GM12878 (cell line): ENCODE measurements around the gene RAB4B. TPM values are rescaled to one million over a fixed set of nuclear protein-coding genes. Genes with fewer than 3 reads are reported as not detected.
"Not testable (repeated sequence)": the region's sequence is repeated elsewhere in the genome, so short reads cannot be mapped to it uniquely, and the experiment has no call there.

Experiments used
- ATAC-seq: fragments of 200-7000 bp; cut with Tn5 transposase; 3 replicates; pipeline ENCODE4 v1.9.1; 2020; ENCODE audit warnings: mild to moderate bottlenecking, moderate library complexity
- BruUV-seq: library from RNA; stranded (reverse); fragments of 400-500 nt; replicated peaks from 2 replicates; lab custom pipeline; 2021; lab: Mats Ljungman, UMichigan
- CTCF ChIA-PET: fragments of 300-600 bp; sonication (Branson Sonifier 250); formaldehyde crosslinking; extraction: SDS; loops from one replicate; lab custom pipeline; 2021; ENCODE audit warnings: inconsistent platforms; lab: Yijun Ruan, JAX
- POLR2A ChIA-PET: fragments of 350-600 bp; formaldehyde crosslinking; extraction: SDS; loops from one replicate; lab custom pipeline; 2021; ENCODE audit warnings: inconsistent platforms; lab: Charles Lee
- RAD21 ChIA-PET: fragments of 300-600 bp; sonication (Branson Sonifier 250); formaldehyde crosslinking; loops from one replicate; lab custom pipeline; 2023; ENCODE audit warnings: antibody characterized with exemption; ENCODE audit not compliant: unreplicated experiment; lab: Charles Lee
- SMC1A ChIA-PET: fragments of 300-600 bp; sonication (Branson Sonifier 250); formaldehyde crosslinking; loops from one replicate; lab custom pipeline; 2023; ENCODE audit not compliant: unreplicated experiment, uncharacterized antibody; lab: Charles Lee
- DNase-seq: peaks from one replicate; pipeline ENCODE4 v3.0.0-alpha.2; 2011; ENCODE audit warnings: low read depth, low spot score
- FAIRE-seq: peaks from 3 replicates; lab custom pipeline; 2011; peaks lifted over from hg19 to GRCh38; lab: Jason Lieb, UNC
- H2AFZ ChIP-seq: 2 replicates; pipeline ENCODE4 v1.6.0; 2011; ENCODE audit warnings: low read depth, low read length, control low read depth; ENCODE audit not compliant: control insufficient read depth
- H3K27ac ChIP-seq: 2 replicates; pipeline ENCODE4 v1.5.1; 2011; ENCODE audit warnings: control low read depth; ENCODE audit not compliant: control insufficient read depth, insufficient read depth
- H3K27me3 ChIP-seq, 2 experiments: replicated peaks in 1 of 2; 2 replicates each; pipeline versions ENCODE4 v1.6.0 to v1.6.1; 2011; ENCODE audit warnings: low read length in 1 of 2; ENCODE audit not compliant: control insufficient read depth in 2 of 2, insufficient read depth in 2 of 2
- H3K36me3 ChIP-seq, 2 experiments: 2 replicates each; pipeline ENCODE4 v1.5.1; 2011; ENCODE audit warnings: low read length in 1 of 2; ENCODE audit not compliant: control insufficient read depth in 2 of 2, insufficient read depth in 2 of 2
- H3K4me1 ChIP-seq: 2 replicates; pipeline ENCODE4 v1.6.1; 2011; ENCODE audit warnings: mild to moderate bottlenecking, low read length, moderate library complexity, mixed read lengths; ENCODE audit not compliant: control insufficient read depth, insufficient read depth
- H3K4me2 ChIP-seq: 2 replicates; pipeline ENCODE4 v1.6.0; 2011; ENCODE audit warnings: control low read depth; ENCODE audit not compliant: control insufficient read depth, insufficient read depth
- H3K4me3 ChIP-seq: fragments of 200-600 bp; sonication (generic); 2 replicates; pipeline ENCODE4 v1.5.1; 2016
- H3K79me2 ChIP-seq: 2 replicates; pipeline ENCODE4 v1.6.0; 2011; ENCODE audit warnings: low read length; ENCODE audit not compliant: control insufficient read depth, insufficient read depth
- H3K9ac ChIP-seq: 2 replicates; pipeline ENCODE4 v1.8.0; 2011; ENCODE audit warnings: low read length, control low read depth, mixed read lengths; ENCODE audit not compliant: control insufficient read depth, insufficient read depth
- H3K9me3 ChIP-seq: replicated peaks from 3 replicates; pipeline ENCODE4 v1.5.1; 2011; ENCODE audit warnings: mild to moderate bottlenecking, low read length; ENCODE audit not compliant: control insufficient read depth, insufficient read depth
- H4K20me1 ChIP-seq: 2 replicates; pipeline ENCODE4 v1.6.0; 2011; ENCODE audit not compliant: control insufficient read depth, insufficient read depth
- FOXM1 ChIP-seq: IDR thresholded peaks from 2 replicates; pipeline ENCODE4 v1.6.1; 2012; ENCODE audit warnings: low read depth, mild to moderate bottlenecking, inconsistent platforms, low read length, moderate library complexity
- RAD21 ChIP-seq: IDR thresholded peaks from 2 replicates; pipeline ENCODE4 v1.6.1; 2011; ENCODE audit warnings: mild to moderate bottlenecking, low read depth, low read length, moderate library complexity; ENCODE audit not compliant: insufficient read depth
- RUNX3 ChIP-seq: IDR thresholded peaks from 2 replicates; pipeline ENCODE4 v1.6.1; 2012; ENCODE audit warnings: low read length, inconsistent platforms
- SMC3 ChIP-seq: IDR thresholded peaks from 2 replicates; pipeline ENCODE4 v1.6.1; 2011; ENCODE audit warnings: low read length, improper control_type of control experiment, borderline replicate concordance
- WGBS: methylation state at CpG from one replicate; pipeline ENCODE4 v1.1.6; 2016; ENCODE audit warnings: low lambda C conversion rate; ENCODE audit not compliant: insufficient replicate concordance, insufficient coverage; ENCODE audit errors: missing lambda C conversion rate; 5-methylcytosine and 5-hydroxymethylcytosine counted together
- in situ Hi-C: fragments of 300-500 bp; cut with MboI; formaldehyde crosslinking; loops from 9 replicates; pipeline ENCODE4 v1.14.3; 2018; ENCODE audit warnings: mixed read lengths
- intact Hi-C: fragments of 100-400 bp; cut with micrococcal nuclease; formaldehyde crosslinking; loops from one replicate; pipeline ENCODE4 v1.14.2; 2022; ENCODE audit not compliant: unreplicated experiment
- polyA plus RNA-seq, 11 experiments: library from polyadenylated mRNA; depleted of rRNA in 4 of 11; unstranded in 6 of 11; stranded (reverse) in 5 of 11; fragments of >200 nt; fragmentation: Nextera tagmentation in 4 of 11; fragmentation: Illumina TruSeq in 1 of 11; extraction: Ambion mirVana in 4 of 11; extraction: Trizol in 1 of 11; gene quantifications; 1 replicate in 1 of 11; 2 replicates in 10 of 11; pipeline versions ENCODE4 v1.2.1 to v1.2.3, GENCODE V29; 2011 to 2016; ENCODE audit warnings: inconsistent platforms in 2 of 11, missing spikeins in 2 of 11, low read depth in 1 of 11
- total RNA-seq, 4 experiments: library from RNA; depleted of rRNA in 3 of 4; stranded (reverse); fragments of >200 nt in 3 of 4; fragmentation: Illumina TruSeq in 1 of 4; extraction: Trizol in 1 of 4; gene quantifications; 2 replicates each; pipeline versions ENCODE4 v1.2.1 to v1.2.3, GENCODE V29; 2013 to 2021
- TF ChIP-seq, protein P1 (sequence below), 3 experiments: IDR thresholded peaks in 2 of 3; conservative IDR thresholded peaks in 1 of 3; 2 replicates each; pipeline ENCODE4 v1.5.1; 2011; ENCODE audit warnings: low read depth in 3 of 3, low read length in 3 of 3, mild to moderate bottlenecking in 3 of 3, control low read depth in 2 of 3, moderate library complexity in 2 of 3, inconsistent platforms in 1 of 3, mixed read lengths in 1 of 3; ENCODE audit not compliant: control insufficient read depth in 2 of 3, insufficient read depth in 1 of 3; ENCODE audit errors: extremely low read depth in 1 of 3

RAB4B gene
- total and polyA plus RNA-seq, 10 of the 15 experiments (the other 5 are each of a cell fraction or from before 2014, with no cell fraction given) = 0.60 to 51.5 (median 27.7) TPM

DNA sequence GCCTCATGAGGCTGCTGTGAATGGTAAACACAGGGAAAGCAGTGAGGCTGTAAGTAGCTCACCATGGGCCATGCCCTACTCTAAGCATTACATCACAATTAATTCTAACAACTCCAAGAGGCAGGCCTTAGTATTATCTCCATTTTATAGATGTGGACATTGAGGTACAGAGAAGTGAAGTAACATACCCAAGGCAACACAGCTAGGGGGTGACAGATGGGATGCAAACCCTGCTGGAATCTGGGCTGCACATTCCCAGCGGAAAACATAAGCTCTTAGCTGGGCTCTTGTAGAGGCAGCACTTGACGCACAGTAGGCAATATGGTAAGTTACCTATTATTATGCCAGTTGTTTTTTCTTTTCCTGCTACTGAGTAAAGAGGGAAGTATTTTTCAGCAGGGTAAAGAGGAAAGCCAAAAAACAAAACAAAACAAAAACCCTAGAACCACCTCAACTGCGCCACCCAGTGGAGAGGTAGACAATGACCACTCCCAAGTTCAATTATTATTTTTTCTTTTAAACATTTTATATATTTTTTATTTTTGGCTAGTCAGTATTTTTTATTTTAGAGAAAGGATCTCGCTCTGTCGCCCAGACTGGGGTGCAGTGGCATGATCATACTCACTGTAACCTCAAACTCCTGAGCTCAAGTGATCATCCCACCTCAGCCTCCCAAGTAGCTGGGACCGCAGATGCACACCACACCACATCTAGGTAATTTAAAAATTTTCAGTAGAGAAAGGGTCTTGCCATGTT, 41.6 kb downstream of the RAB4B start:
- not testable (repeated sequence) for H3K79me2 ChIP-seq, H3K9ac ChIP-seq, H3K4me3 ChIP-seq, H3K4me2 ChIP-seq, H4K20me1 ChIP-seq, H3K27me3 ChIP-seq, H2AFZ ChIP-seq, H3K36me3 ChIP-seq, FAIRE-seq, DNase-seq, BruUV-seq, H3K9me3 ChIP-seq, H3K27ac ChIP-seq
- POLR2A ChIA-PET = interaction anchor here (1.0 to 2.9 kb wide), 2 partner anchors 41 to 67 kb away, joined by 4 to 11 read pairs; partner anchors contain the start of gene RAB4B
- TF ChIP-seq RUNX3 (peak; percentile 23; the same call in 1 of the 2 replicates), SMC3 (peak; percentile 73), RAD21 (peak; percentile 69), FOXM1 (0 out of 2 replicates have a peak, but pooled peaks have one; percentile 24)
- TF ChIP-seq, protein P1, sequence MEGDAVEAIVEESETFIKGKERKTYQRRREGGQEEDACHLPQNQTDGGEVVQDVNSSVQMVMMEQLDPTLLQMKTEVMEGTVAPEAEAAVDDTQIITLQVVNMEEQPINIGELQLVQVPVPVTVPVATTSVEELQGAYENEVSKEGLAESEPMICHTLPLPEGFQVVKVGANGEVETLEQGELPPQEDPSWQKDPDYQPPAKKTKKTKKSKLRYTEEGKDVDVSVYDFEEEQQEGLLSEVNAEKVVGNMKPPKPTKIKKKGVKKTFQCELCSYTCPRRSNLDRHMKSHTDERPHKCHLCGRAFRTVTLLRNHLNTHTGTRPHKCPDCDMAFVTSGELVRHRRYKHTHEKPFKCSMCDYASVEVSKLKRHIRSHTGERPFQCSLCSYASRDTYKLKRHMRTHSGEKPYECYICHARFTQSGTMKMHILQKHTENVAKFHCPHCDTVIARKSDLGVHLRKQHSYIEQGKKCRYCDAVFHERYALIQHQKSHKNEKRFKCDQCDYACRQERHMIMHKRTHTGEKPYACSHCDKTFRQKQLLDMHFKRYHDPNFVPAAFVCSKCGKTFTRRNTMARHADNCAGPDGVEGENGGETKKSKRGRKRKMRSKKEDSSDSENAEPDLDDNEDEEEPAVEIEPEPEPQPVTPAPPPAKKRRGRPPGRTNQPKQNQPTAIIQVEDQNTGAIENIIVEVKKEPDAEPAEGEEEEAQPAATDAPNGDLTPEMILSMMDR (IDR thresholded peaks at IDR 0.05 in 2 of 3, conservative IDR thresholded peaks at IDR 0.05 in 1 of 3; ENCODE audit: control insufficient read depth in 2 of 3, extremely low read depth in 1 of 3, insufficient read depth in 1 of 3, low read depth in 3 of 3, low read length in 3 of 3) = peak; percentile 55 to 70 (median 58); a peak in 5 of 6 replicates
- CTCF ChIA-PET = interaction anchor here (0.6 to 3.5 kb wide), 33 partner anchors 12 to 270 kb away, joined by 3 to 76 read pairs (median 4); partner anchors contain the start of genes ACTMAP, EGLN2, NUMBL and RAB4B
- in situ Hi-C loops (loop anchor here (5.0 kb wide), 1 partner anchor 162 kb away; no protein-coding TSS in a partner anchor), intact Hi-C loops (loop anchor here (1.0 kb wide), 1 partner anchor 157 kb away; no protein-coding TSS in a partner anchor)
- RAD21 ChIA-PET = interaction anchor here (0.5 to 2.8 kb wide), 14 partner anchors 13 to 588 kb away, joined by 3 to 46 read pairs (median 4); partner anchors contain the start of genes EGLN2 and RAB4B
- ATAC-seq = peak; percentile 43
- 33% methylated on average over 6 of the region's 6 CpGs for WGBS
- SMC1A ChIA-PET = interaction anchor here (0.7 to 3.2 kb wide), 13 partner anchors 9 to 828 kb away, joined by 3 to 56 read pairs (median 5); partner anchors contain the start of genes ACTMAP, COQ8B, ITPKC and NUMBL
- peaks cover 11% of the 10 kb centered on the region for H3K4me1 ChIP-seq
